Kidney (tissue), 14 donors: ENCODE measurements around the gene KCNA10. TPM values are rescaled to one million over a fixed set of nuclear protein-coding genes. Genes with fewer than 3 reads are reported as not detected.

Experiments
- DNase-seq, 5 donors: peaks; one replicate each; pipeline ENCODE4 v3.0.0-alpha.2; 2013 to 2020
- FAIRE-seq: peaks from 2 replicates; lab custom pipeline; 2012; peaks lifted over from hg19 to GRCh38; lab: Jason Lieb, UNC
- H3K27ac ChIP-seq, 2 donors: one replicate each; pipeline ENCODE4 v1.7.0; 2013; ENCODE audit warnings: low read depth in 2 of 2, low read length in 2 of 2, inconsistent platforms in 1 of 2
- H3K27me3 ChIP-seq: one replicate; pipeline ENCODE4 v1.7.1; 2013; ENCODE audit warnings: low read length, inconsistent platforms; ENCODE audit not compliant: control insufficient read depth, insufficient read depth
- H3K36me3 ChIP-seq, 3 donors: one replicate each; pipeline versions ENCODE4 v1.7.0 to v1.7.1; 2013; ENCODE audit warnings: low read length in 3 of 3, control low read depth in 1 of 3, inconsistent platforms in 1 of 3; ENCODE audit not compliant: insufficient read depth in 3 of 3, control insufficient read depth in 2 of 3
- H3K4me1 ChIP-seq, 3 donors: one replicate each; pipeline versions ENCODE4 v1.7.0 to v1.7.1; 2013; ENCODE audit warnings: low read length in 3 of 3, inconsistent platforms in 1 of 3, low read depth in 1 of 3; ENCODE audit not compliant: control insufficient read depth in 2 of 3, insufficient read depth in 2 of 3
- H3K4me3 ChIP-seq, 3 donors: one replicate each; pipeline versions ENCODE4 v1.7.0 to v1.8.1; 2013; ENCODE audit warnings: low read length in 3 of 3, control low read depth in 1 of 3, inconsistent platforms in 1 of 3
- H3K9ac ChIP-seq, 3 donors: one replicate each; pipeline versions ENCODE4 v1.7.0 to v1.7.1; 2013; ENCODE audit warnings: low read length in 3 of 3, control low read depth in 1 of 3, inconsistent platforms in 1 of 3
- H3K9me3 ChIP-seq, 3 donors: one replicate each; pipeline versions ENCODE4 v1.7.0 to v1.7.1; 2013; ENCODE audit warnings: low read length in 3 of 3, control low read depth in 1 of 3, inconsistent platforms in 1 of 3; ENCODE audit not compliant: control insufficient read depth in 2 of 3, insufficient read depth in 1 of 3
- CTCF ChIP-seq: IDR thresholded peaks from 3 replicates; pipeline ENCODE4 v1.5.1; 2012; ENCODE audit warnings: mild to moderate bottlenecking, moderate library complexity, borderline replicate concordance; ENCODE audit not compliant: insufficient read depth; ENCODE audit errors: extremely low read depth
- intact Hi-C: fragments of 100-400 bp; cut with DNase I; formaldehyde crosslinking; loops from one replicate; pipeline ENCODE4 v1.11.1; 2022
- polyA plus RNA-seq: library from polyadenylated mRNA; stranded (reverse); fragments of 350-450 nt; fragmentation: Illumina TruSeq; extraction: RNeasy Lipid Tissue Mini Kit (QIAGEN cat#74804); gene quantifications from one replicate; pipeline ENCODE4 v1.2.3, GENCODE V29; 2014; ENCODE audit warnings: low read depth, low replicate concordance; ENCODE audit not compliant: insufficient read depth
- total RNA-seq: library from RNA; stranded (reverse); fragmentation: NEBNext Ultra II Directional; extraction: Animal tissue kit (Norgen Biotek cat#: 25700); gene quantifications from one replicate; pipeline ENCODE4 v1.2.1, GENCODE V29; 2021
- donor health status: control.
- donor health status: control.
- donor health status: control.
- donor health status: control.
- donor health status: control.
- donor health status: DM: yes; HTN: yes; CAD: no.
- donor health status: Normal renal cell carcinoma (clear cell type).

KCNA10 gene
- total and polyA plus RNA-seq, 2 donors from 2014 or later = not detected

- Histone ChIP-seq H3K27me3 (peaks cover 2% of the 10 kb centered on the region), H3K4me3 (no peak overlapping the region), H3K27ac (no peak overlapping the region), H3K9me3 (no peaks in the 10 kb centered on the region), H3K36me3 (no peaks in the 10 kb centered on the region), H3K4me1 (peaks cover 0 to 6% (median 0%) of the 10 kb centered on the region in 3 donors), H3K9ac (no peak overlapping the region)
- intact Hi-C loops = no loop called here
- no peak for FAIRE-seq
- no peak for DNase-seq
- no peak for TF ChIP-seq CTCF
Measured at GRCh38 chr1:110556471-110556807, 37.5 kb upstream of the KCNA10 start.

GRCh38 chr1:110555807-110556470, 37.0 kb upstream of the KCNA10 start:
- H3K27ac ChIP-seq = no peak overlapping the region
- DNase-seq = peak in 3 of 5 donors; percentile 8 to 83 (median 40)
- H3K9ac ChIP-seq = no peak overlapping the region
- no peak for FAIRE-seq
- no peaks in the 10 kb centered on the region for H3K9me3 ChIP-seq
- peaks cover 0 to 6% (median 0%) of the 10 kb centered on the region in 3 donors for H3K4me1 ChIP-seq
- intact Hi-C loops = no loop called here
- peaks cover 2% of the 10 kb centered on the region for H3K27me3 ChIP-seq
- no peak for TF ChIP-seq CTCF
- no peak overlapping the region for H3K4me3 ChIP-seq
- no peaks in the 10 kb centered on the region for H3K36me3 ChIP-seq

GRCh38 chr1:110554871-110555801, 36.2 kb upstream of the KCNA10 start:
- FAIRE-seq = no peak
- TF ChIP-seq CTCF = peak; percentile 61
- no peaks in the 10 kb centered on the region for H3K9me3 ChIP-seq
- H3K27ac ChIP-seq = no peak overlapping the region
- intact Hi-C loops = no loop called here
- no peak overlapping the region for H3K4me3 ChIP-seq
- H3K36me3 ChIP-seq = no peaks in the 10 kb centered on the region
- H3K9ac ChIP-seq = no peak overlapping the region
- peak; percentile 48 to 85 (median 66) for DNase-seq
- H3K4me1 ChIP-seq = peaks cover 0 to 6% (median 0%) of the 10 kb centered on the region in 3 donors
- peaks cover 2% of the 10 kb centered on the region for H3K27me3 ChIP-seq
